ENCODE data around the gene ERICH6B.

- TF ChIP-seq EP300 (IDR thresholded peaks at IDR 0.05; ENCODE audit: borderline replicate concordance) (no peak), RAD21 (IDR thresholded peaks at IDR 0.05; ENCODE audit: low read depth) (no peak), TCF12 (IDR thresholded peaks at IDR 0.05; ENCODE audit: low read depth) (no peak), TEAD4 (IDR thresholded peaks at IDR 0.05) (no peak), REST (IDR thresholded peaks at IDR 0.05; ENCODE audit: low read depth) (no peak), CREB1 (IDR thresholded peaks at IDR 0.05; ENCODE audit: low read depth) (no peak), NFIC (IDR thresholded peaks at IDR 0.05) (no peak), FOXM1 (IDR thresholded peaks at IDR 0.05; ENCODE audit: borderline replicate concordance, low read depth) (no peak)
These were observed 69.2 kb downstream of the ERICH6B start for GRCh38 chr13:45546410-45546765.
